ENCODE data around the gene FAM107B.
"Not testable (repeated sequence)": the region's sequence is repeated elsewhere in the genome, so short reads cannot be mapped to it uniquely, and the experiment has no call there.

FAM107B gene

DNA sequence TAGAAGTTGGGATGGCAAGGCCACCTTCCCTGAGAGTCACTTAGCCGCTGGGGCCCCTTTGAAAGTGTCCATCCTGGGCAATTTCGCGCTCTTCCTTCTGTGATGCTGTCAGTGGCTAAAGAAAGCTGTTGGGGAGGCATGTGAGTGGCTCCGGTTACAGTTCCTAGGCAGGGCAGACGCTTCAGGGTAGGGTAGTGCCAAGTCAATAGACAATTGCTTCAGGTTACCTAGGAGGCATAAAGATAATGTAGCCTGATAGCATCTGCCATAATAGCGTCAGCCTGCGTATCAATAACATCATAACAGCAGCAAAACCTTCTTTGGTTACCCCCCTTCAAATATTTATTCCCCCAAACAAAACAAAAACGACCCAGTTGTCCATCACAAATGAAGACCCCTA, at the start of gene FAM107B:
Gene FAM107B, minus strand, starts transcription at position 101 of the 400 bp plus-strand sequence. CDS start 234 bp downstream, outside the sequence.
- Histone ChIP-seq H3K9ac (ENCODE audit: low read length) (no peak within 1 kb of the TSS), H3K4me3 (ENCODE audit: low read length) (no peak within 1 kb of the TSS)

DNA sequence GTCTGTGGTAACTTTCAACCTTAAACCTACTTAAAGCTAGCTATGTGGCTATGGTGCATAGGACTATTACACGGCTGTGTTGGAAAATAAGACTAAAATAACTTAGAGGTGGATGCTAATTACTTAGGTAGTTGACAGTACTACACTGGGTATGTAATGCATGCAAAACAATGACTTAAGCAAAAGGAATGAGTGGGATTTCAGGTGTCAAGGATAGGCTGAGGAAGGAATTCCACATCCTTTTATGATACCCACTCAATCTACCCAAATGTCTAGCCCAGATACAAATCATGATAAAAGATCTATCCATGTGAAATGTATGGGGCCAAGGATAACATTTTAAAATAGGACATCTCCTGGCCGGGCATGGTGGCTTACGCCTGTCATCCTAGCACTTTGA, 49.3 kb upstream of the FAM107B start:
- DNase-seq (ENCODE audit: low read depth), result no peak
- Histone ChIP-seq H3K4me1 (ENCODE audit: control insufficient read depth, insufficient read depth, low read length) (no peaks in the 10 kb centered on the region), H3K9me3 (ENCODE audit: control insufficient read depth, low read length) (no peaks in the 10 kb centered on the region), H3K9ac (ENCODE audit: low read length) (no peak overlapping the region), H3K36me3 (ENCODE audit: control insufficient read depth, insufficient read depth, low read length, severe bottlenecking) (no peaks in the 10 kb centered on the region), H3K27me3 (replicated peaks; ENCODE audit: control insufficient read depth, insufficient read depth, low read length) (no peaks in the 10 kb centered on the region), H3K4me3 (ENCODE audit: low read length) (no peak overlapping the region)

More for the DNA sequence above, at the start of gene FAM107B:
- Histone ChIP-seq H3K36me3 (ENCODE audit: control insufficient read depth, insufficient read depth, low read length, severe bottlenecking) (no peaks in the 10 kb centered on the region), H3K27me3 (replicated peaks; ENCODE audit: control insufficient read depth, insufficient read depth, low read length) (no peaks in the 10 kb centered on the region), H3K9me3 (ENCODE audit: control insufficient read depth, low read length) (no peaks in the 10 kb centered on the region), H3K4me1 (ENCODE audit: control insufficient read depth, insufficient read depth, low read length) (peaks cover 16% of the 10 kb centered on the region)
- no peak for DNase-seq (ENCODE audit: low read depth)

DNA sequence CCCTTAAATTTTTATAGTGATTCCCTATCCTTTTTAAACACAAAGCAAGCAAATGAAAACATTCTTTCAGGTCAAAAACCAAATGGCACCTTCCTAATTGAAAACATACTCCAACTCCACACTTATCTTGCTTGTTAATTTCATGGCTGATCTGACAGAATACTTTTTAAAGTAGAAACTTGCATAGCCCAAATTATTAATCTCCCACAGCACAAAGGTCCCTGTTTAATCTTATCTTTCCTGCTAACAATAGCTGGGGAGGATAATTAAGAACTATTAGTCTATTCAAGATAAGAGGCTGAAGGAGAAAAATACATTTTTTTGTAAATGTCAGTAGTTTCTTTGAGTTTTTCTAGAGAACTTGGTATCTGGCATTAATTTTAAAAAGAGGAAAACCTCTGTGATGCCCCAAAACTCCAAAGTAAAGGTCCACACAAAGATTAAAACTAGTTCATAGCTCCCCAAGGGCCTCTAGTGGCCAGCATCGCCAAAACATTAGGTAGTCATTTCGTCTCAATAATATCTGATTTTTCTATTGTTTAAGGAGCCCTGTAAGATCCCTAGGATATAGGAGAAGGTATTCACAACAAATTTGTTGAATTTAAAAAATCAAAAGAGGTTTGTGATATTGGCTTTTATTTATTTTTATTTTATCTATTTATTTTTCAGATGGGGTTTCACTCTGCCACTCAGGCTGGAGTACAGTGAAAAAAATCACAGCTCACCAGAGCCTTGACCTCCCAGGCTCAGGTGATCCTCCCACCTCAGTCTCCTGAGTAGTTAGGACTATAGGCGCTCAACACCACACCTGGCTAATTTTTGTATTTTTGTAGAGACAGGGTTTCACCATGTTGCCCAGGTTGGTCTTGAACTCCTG, 48.4 kb upstream of the FAM107B start:
- Histone ChIP-seq H3K27me3 (replicated peaks; ENCODE audit: control insufficient read depth, insufficient read depth, low read length) (no peaks in the 10 kb centered on the region), H3K4me1 (ENCODE audit: control insufficient read depth, insufficient read depth, low read length) (no peaks in the 10 kb centered on the region)
- DNase-seq (ENCODE audit: low read depth), result peak; percentile 85

DNA sequence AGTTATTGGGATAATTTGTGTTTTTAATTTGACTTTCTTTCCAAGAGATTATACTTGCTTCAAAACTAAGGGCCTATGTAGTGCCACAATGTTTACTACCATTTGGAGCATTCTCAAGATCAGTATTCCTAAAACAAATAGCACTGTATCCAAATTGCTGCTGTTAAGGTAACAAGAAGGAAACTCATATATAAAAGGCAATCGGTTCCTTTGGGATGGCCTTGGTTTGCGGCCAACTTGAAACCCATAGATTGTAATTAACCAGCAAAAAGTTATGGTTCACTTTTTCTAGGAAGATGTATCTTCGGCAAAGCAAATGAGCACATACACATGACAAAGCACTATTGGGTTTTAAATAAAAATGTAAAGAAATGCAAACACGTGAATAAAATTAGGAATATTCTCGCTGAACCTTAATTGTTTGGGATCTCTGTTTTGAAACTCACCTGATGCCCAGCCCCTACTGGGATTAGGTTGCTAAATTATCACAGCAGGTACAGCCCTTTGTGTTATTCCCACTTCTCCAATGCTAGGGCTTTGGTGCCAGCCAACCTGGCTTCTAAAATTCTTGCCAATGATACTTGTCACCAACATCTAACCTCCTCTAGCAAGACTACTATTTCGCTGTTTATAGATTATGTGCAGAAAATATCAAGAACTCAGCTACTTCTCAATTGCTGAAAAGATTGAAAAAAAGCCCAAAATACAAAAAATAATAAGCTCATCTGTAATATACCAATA, 47.1 kb upstream of the FAM107B start:
- Histone ChIP-seq H3K9ac (ENCODE audit: low read length) (no peak overlapping the region), H3K36me3 (ENCODE audit: control insufficient read depth, insufficient read depth, low read length, severe bottlenecking) (no peaks in the 10 kb centered on the region), H3K4me1 (ENCODE audit: control insufficient read depth, insufficient read depth, low read length) (no peaks in the 10 kb centered on the region), H3K9me3 (ENCODE audit: control insufficient read depth, low read length) (no peaks in the 10 kb centered on the region), H3K27me3 (replicated peaks; ENCODE audit: control insufficient read depth, insufficient read depth, low read length) (no peaks in the 10 kb centered on the region), H3K4me3 (ENCODE audit: low read length) (no peak overlapping the region)
- DNase-seq (ENCODE audit: low read depth), result no peak

More for the DNA sequence above, 48.4 kb upstream of the FAM107B start:
- Histone ChIP-seq H3K9me3 (ENCODE audit: control insufficient read depth, low read length) (no peaks in the 10 kb centered on the region), H3K4me3 (ENCODE audit: low read length) (no peak overlapping the region), H3K9ac (ENCODE audit: low read length) (no peak overlapping the region), H3K36me3 (ENCODE audit: control insufficient read depth, insufficient read depth, low read length, severe bottlenecking) (no peaks in the 10 kb centered on the region)

DNA sequence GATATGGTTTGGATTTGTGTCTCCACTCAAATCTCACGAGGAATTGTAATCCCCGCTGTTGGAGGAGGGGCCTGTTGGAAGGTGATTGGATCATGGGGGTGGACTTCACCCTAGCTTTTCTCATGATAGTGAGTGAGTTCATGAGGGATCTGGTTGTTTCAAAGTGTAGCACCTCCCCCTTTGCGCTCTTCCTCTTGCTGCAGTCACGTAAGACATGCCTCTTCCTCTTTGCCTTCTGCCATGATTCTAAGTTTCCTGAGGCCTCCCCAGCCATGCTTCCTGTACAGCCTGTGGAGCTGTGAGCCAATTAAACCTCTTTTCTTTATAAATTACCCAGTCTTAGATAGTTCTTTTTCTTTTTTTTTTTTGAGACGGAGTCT, 46.1 kb upstream of the FAM107B start:
- H3K27me3 ChIP-seq (replicated peaks; ENCODE audit: control insufficient read depth, insufficient read depth, low read length), result no peaks in the 10 kb centered on the region
- H3K9ac ChIP-seq (ENCODE audit: low read length), result no peak overlapping the region
- H3K36me3 ChIP-seq (ENCODE audit: control insufficient read depth, insufficient read depth, low read length, severe bottlenecking), result no peaks in the 10 kb centered on the region
- no peak overlapping the region for H3K4me3 ChIP-seq (ENCODE audit: low read length)
- no peaks in the 10 kb centered on the region for H3K9me3 ChIP-seq (ENCODE audit: control insufficient read depth, low read length)
- DNase-seq (ENCODE audit: low read depth), result no peak
- H3K4me1 ChIP-seq (ENCODE audit: control insufficient read depth, insufficient read depth, low read length), result no peaks in the 10 kb centered on the region

DNA sequence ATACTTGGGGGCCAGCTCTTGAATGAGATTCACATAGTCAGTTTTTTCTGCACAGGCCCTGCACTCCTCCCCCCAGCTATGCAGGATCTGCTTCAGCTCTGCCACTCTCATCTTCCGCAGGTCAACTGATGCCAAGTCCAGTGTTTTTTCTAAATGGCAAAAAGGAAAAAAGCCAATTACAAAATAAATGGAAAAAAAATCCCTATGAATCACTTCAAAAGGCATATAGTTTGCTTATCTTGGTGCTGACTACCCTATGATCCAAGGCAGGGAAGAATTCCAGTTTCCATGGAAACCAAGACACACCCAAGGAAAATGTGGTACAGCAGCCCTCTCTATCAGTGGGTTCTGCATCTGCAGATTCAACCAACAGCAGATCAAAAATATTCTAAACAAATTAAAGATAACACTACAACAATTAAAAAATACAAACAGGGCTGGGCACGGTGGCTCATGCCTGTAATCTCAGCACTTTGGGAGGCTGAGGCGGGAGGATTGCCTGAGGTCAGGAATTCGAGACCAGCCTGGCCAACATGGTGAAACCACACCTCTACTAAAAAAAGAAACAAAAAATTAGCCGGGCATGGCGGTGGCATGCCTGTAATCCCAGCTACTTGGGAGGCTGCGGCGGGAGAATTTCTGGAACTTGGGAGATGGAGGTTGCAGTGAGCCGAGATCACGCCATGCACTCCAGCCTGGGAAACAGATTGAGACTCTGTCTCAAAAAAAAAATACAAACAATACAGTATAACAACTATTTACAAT, 45.5 kb upstream of the FAM107B start:
- no peak overlapping the region for H3K9ac ChIP-seq (ENCODE audit: low read length)
- H3K36me3 ChIP-seq (ENCODE audit: control insufficient read depth, insufficient read depth, low read length, severe bottlenecking), result no peaks in the 10 kb centered on the region
- no peak overlapping the region for H3K4me3 ChIP-seq (ENCODE audit: low read length)
- H3K9me3 ChIP-seq (ENCODE audit: control insufficient read depth, low read length), result no peaks in the 10 kb centered on the region
- no peaks in the 10 kb centered on the region for H3K27me3 ChIP-seq (replicated peaks; ENCODE audit: control insufficient read depth, insufficient read depth, low read length)
- peak; percentile 77 for DNase-seq (ENCODE audit: low read depth)
- H3K4me1 ChIP-seq (ENCODE audit: control insufficient read depth, insufficient read depth, low read length), result no peaks in the 10 kb centered on the region

DNA sequence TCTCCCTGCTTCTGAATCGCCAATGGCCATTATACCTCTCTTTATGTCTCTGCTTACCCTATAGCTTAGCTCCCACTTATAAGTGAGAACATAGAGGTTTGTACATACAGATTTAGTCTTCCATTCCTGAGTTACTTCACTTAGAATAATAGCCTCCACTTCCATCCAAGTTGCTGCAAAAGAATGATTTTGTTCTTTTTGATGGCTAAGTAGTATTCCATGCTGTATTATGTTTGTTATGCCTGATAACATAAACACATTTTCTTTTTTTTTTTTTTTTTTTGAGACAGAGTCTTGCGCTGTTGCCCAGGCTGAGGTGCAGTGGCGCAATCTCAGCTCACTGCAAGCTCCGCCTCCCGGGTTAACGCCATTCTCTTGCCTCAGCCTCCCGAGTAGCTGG, 42.0 kb upstream of the FAM107B start:
- not testable (repeated sequence) for H3K4me1 ChIP-seq (ENCODE audit: control insufficient read depth, insufficient read depth, low read length); H3K36me3 ChIP-seq (ENCODE audit: control insufficient read depth, insufficient read depth, low read length, severe bottlenecking); H3K9me3 ChIP-seq (ENCODE audit: control insufficient read depth, low read length); H3K27me3 ChIP-seq (replicated peaks; ENCODE audit: control insufficient read depth, insufficient read depth, low read length); H3K9ac ChIP-seq (ENCODE audit: low read length); DNase-seq (ENCODE audit: low read depth); H3K4me3 ChIP-seq (ENCODE audit: low read length)

DNA sequence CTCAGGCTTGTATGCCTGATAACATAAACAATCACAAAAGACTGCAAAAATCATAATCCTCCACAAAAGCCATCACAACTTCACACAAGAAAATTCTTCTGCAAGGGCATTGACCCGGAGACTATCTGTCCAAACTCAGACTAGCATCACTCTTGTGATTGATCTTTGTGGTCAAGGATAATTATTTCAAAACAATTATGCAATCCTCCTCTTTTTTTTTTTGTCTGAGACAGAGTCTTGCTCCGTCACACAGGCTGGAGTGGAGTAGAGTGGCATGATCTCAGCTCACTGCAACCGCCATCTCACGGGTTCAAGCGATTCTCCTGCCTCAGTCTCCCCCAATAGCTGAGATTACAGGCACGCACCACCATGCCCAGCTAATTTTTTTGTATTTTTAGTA, 41.0 kb upstream of the FAM107B start:
- Histone ChIP-seq H3K4me3 (ENCODE audit: low read length) (no peak overlapping the region), H3K36me3 (ENCODE audit: control insufficient read depth, insufficient read depth, low read length, severe bottlenecking) (no peaks in the 10 kb centered on the region), H3K9me3 (ENCODE audit: control insufficient read depth, low read length) (no peaks in the 10 kb centered on the region), H3K4me1 (ENCODE audit: control insufficient read depth, insufficient read depth, low read length) (no peaks in the 10 kb centered on the region), H3K9ac (ENCODE audit: low read length) (no peak overlapping the region), H3K27me3 (replicated peaks; ENCODE audit: control insufficient read depth, insufficient read depth, low read length) (no peaks in the 10 kb centered on the region)
- peak; percentile 5 for DNase-seq (ENCODE audit: low read depth)

DNA sequence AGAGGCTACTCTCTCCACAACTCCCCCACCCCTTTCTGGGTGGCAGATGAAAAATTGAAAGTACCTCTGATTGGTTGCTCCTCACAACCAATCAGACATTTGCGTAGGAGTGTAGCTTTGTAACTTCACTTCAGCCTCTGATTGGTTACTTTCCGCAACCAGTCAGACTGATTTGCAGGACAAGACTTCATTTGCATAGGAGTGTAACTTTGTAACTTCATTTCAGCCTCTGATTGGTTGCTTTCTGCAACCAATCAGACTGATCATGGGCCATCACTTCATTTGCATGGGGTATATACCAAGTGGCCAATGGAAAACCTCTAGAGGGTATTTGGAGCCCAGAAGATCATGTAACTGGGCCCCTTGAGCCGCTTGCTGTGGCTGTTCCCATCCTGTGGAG, 37.6 kb upstream of the FAM107B start:
- no peak for DNase-seq (ENCODE audit: low read depth)
- H3K9ac ChIP-seq (ENCODE audit: low read length), result no peak overlapping the region
- no peaks in the 10 kb centered on the region for H3K36me3 ChIP-seq (ENCODE audit: control insufficient read depth, insufficient read depth, low read length, severe bottlenecking)
- H3K27me3 ChIP-seq (replicated peaks; ENCODE audit: control insufficient read depth, insufficient read depth, low read length), result no peaks in the 10 kb centered on the region
- H3K9me3 ChIP-seq (ENCODE audit: control insufficient read depth, low read length), result no peaks in the 10 kb centered on the region
- no peaks in the 10 kb centered on the region for H3K4me1 ChIP-seq (ENCODE audit: control insufficient read depth, insufficient read depth, low read length)
- no peak overlapping the region for H3K4me3 ChIP-seq (ENCODE audit: low read length)

DNA sequence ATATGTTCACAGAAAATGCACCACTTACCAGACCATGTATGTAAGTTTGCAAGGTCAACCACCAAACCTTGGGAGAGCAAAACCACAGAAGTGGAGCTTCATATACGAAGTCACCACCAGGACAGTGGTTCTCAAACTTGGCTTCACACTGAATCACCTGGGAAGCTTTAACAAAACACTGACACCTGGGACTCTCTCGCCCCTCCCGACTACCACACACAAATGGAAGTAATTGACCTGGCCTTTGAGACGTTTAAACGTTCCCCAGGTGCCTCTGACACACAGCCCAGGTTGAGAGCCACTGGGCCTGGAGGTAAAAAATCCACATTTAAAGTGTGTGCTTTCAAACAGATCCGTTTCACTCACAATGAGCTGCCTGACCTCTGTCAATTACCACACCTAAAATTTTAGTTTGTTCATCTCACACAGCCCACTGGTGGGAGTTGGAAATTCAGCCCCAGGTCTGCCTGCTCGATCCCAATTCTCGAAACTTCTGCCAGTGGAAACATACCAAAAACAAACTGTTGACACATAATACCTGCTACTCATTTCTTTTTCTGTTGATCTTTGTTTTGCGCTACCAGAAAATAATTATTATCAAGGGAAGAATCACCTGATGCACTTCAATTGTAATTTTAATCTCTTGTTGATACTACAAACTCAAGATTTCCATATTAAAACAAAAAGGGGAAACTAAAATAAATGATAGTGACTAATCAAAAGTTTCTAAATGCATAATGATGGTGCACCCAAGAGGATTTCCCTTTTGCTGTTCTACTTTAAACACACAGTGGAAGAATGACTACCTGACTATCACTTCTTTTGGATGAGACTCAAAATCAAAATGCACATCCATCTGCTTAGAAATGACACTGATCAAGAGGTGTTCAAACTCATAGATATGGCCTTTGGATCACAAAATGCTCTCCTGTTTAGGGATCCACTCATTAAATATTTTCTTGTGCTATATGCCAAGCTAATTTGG, 36.6 kb upstream of the FAM107B start:
- Histone ChIP-seq H3K9me3 (ENCODE audit: control insufficient read depth, low read length) (no peaks in the 10 kb centered on the region), H3K9ac (ENCODE audit: low read length) (no peak overlapping the region), H3K4me1 (ENCODE audit: control insufficient read depth, insufficient read depth, low read length) (no peaks in the 10 kb centered on the region), H3K36me3 (ENCODE audit: control insufficient read depth, insufficient read depth, low read length, severe bottlenecking) (no peaks in the 10 kb centered on the region), H3K27me3 (replicated peaks; ENCODE audit: control insufficient read depth, insufficient read depth, low read length) (no peaks in the 10 kb centered on the region), H3K4me3 (ENCODE audit: low read length) (no peak overlapping the region)
- DNase-seq (ENCODE audit: low read depth), result no peak

All from adipocyte (in vitro differentiated cells).